NOMO-1 (cell line): ENCODE measurements around the gene POLR1D.
A peak's percentile ranks its signal among the peaks of the same experiment; 100 is the strongest.
"Not testable (repeated sequence)": the region's sequence is repeated elsewhere in the genome, so short reads cannot be mapped to it uniquely, and the experiment has no call there.

Source experiments
- DNase-seq, 2 experiments: peaks; one replicate each; lab custom pipeline; 2025; ENCODE audit not compliant: unreplicated experiment in 2 of 2; lab: John Stamatoyannopoulos, UW

The POLR1D gene

DNA sequence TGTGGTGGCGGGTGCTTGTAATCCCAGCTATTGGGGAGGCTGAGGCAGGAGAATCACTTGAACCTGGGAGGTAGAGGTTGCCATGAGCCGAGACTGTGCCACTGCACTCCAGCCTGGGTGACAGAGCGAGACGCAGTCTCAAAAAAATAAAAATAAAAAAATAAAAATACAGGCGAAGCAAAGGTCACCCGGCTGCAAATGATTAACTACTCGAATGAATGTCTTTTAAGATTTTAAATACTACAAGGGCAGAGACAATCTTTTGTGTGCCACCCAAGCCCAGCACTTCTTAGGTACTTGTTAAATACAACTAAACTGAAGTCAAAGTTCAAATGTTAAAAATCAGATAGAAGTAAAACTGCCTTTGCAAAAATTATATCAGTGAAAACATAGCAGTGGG is 8.1 kb upstream of the POLR1D start:
- DNase-seq: no peak

DNA sequence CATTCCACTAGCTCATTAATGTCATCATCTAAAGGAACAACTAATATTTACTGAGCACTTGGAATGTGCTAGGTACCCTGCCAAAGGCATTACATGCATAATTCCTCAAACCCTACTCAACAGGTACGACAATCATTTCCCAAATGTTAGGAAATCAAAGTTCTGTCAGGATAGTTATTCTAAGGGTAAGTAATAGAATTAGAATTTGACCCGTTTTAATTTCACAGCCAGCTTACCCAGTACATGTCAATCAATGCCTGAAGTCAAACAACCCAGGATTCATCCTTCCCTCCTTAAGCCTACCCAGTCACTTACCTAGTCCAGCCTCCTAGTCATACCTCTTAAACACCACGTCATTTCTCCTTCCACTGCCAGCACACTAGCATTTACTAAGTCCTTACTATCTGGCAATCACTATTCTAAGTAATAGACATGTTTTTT is 3.8 kb upstream of the POLR1D start:
- DNase-seq: no peak

DNA sequence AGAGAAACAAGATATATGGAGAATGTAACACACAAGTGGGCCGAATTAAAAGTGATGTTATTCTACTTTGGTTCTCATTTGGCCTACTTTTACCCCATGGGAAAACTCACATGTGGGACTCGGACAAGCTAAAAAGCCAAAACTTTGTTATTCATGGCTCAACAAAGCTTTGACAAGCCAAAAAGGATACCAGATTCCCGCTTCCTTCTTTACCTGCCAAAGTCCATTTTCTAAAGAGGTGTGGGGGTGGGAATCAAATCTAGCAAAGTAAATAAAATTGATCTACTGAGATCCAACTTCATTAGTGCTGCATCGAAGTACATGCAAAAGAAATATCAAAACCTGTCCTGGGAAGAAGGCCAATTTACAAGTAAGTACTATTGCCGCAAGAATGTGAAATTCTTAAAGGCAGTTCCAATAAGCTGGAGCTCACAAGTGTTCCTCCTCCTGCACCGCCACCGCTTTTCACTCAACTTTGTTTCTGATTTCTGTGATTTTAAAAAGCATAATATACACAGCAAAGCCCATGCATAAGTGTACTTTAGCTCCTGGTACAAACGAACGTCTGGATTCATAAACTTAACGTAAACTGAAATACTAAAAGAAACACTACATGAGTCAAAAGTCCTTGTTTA is 2.5 kb upstream of the POLR1D start:
- DNase-seq: peak in 1 of 2 experiments; percentile 36

DNA sequence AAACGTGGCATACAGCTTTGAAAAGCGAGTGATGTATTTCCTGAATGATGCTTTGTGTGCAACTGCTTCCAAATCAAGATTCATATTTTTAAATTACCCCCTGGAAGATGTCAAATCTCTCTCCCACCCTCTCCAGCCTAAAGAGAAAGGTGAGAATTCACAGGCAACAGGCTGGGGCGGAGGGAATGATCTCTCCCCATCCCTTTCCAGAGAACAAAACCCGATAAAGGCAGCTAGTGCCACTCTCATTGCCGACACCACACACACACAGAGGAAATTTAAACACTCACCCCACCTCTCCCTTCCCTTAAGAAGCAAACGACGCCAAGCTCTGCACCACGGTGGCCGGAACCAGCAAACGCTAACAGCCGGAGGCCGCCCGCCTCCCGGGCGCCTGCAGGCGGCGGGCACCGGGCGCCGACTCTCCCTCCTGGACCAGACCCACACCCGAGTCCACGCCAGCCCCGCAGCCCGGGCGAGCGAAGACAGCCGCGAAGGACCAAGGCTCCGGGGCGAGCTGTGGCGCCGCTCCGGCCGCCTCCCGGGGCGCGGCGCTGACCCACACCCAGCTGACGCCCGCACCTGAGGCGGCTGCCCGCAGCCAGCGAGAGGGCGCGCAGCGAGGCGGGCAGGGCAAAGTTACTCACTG is 1.8 kb upstream of the POLR1D start:
- DNase-seq: peak; percentile 57 to 77

DNA sequence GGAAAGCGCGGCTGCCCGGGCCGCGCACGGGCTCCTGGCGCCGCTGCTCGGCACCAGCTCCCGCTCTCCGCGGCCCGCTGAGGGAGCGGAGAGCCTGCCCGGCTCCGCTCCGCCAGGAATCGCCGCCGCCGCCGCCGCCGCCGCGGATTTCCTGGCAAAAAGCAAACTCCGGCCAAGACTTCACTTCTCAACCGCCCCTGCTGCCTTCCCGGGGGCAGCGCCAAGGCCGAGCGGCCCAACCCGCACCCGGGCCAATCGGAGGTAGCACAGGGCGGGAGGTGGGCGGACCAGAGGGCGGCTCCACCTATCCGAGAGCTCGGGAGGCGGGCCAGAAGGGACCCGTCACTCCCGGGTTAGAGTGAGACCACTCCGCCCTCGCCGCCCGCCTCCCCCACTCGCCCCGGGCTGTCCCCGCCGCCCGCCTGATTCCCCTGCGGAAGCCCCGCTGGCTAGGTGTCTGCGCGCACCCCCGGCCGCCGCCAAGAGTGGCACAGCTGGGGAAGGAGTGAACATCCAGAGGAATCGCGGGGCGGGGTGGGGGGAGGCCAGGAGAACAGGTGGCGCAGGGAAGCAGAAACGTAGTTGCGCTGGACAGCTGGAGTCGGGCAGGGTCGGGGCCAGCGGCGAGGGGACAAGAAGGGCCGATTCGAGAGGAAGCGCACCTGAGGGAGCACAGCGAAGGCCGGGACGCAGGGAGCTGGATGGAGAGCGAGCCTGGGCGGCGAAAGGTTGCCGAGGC is 1.1 kb upstream of the POLR1D start, which contains the start of gene LNX2:
Gene LNX2, minus strand, starts transcription at position 153 of the 739 bp plus-strand sequence. CDS start 38,826 bp downstream, outside the sequence.
- DNase-seq: peak; percentile 99

DNA sequence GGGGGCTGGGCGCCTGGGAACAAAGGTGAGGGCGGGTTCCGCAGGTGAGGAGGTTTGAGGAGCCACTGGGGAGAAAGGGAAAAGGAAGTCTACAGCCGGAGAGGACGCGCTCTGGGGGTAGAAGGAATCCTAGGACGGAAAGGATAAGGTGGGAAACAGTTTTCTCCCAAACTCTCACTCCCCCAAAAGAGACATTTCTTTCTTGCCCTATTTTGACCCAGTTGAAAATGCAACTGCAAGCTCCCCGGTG is 651 bp upstream of the POLR1D start:
- DNase-seq: no peak

DNA sequence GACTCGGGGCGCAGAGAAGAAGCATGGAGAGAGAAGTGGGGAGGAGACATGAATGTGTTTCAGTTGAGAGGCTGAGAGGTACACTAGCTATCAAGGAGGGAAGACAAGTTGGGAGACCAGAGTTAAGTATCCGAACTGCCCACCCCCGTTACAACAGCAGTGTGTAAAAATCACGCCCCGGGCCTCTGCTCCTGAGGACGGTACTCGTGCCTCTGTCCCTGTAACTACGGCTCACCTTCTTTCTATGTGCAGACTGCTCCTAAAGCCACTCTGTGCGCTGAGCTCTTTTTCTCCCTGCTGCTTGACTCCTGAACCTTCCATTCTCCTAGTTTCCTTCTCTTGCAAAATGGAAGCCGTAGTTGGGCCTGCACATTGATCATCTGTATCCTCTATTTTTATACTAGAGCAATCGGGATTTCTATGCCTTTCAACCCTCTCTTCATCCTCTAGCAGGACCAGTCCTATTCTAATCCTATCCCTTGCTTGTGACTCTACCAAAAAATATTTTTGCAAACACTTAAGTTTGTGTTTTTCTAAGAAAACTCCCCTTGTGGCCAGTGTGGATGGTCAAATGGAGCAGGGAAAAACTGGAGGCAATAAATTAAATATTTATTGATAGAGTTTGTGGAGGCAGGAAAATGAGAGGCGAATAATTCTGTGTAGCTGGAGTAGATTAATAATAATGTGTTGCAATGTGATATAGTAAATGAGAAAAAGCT is 569 bp downstream of the POLR1D start:
- DNase-seq: peak in 1 of 2 experiments; percentile 58

DNA sequence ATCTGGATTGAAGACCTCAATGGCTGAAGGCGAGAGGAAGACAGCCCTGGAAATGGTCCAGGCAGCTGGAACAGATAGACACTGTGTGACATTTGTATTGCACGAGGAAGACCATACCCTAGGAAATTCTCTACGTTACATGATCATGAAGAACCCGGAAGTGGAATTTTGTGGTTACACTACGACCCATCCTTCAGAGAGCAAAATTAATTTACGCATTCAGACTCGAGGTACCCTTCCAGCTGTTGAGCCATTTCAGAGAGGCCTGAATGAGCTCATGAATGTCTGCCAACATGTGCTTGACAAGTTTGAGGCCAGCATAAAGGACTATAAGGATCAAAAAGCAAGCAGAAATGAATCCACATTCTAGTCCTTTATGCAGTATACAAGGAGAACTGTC is 1.2 kb downstream of the POLR1D start:
- DNase-seq: no peak

DNA sequence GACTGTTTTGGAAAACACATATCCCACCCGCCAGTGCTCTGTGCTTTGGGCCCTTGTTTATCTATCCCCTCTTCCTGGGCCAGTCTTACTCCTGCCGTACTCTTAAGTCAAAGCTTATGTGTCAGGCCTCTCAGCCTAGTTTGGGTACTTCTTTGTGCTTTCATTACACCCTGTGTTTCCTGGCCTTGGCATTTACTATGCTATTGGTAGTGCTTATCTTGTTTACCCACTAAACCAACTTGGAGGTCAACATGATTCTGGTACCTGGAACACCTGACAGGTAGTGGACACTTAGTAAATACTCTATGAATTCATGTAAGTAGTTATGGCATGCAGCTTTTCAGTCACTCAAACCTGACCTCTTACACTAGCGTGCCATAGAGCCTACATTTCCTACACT is 2.4 kb downstream of the POLR1D start:
- DNase-seq: no peak

DNA sequence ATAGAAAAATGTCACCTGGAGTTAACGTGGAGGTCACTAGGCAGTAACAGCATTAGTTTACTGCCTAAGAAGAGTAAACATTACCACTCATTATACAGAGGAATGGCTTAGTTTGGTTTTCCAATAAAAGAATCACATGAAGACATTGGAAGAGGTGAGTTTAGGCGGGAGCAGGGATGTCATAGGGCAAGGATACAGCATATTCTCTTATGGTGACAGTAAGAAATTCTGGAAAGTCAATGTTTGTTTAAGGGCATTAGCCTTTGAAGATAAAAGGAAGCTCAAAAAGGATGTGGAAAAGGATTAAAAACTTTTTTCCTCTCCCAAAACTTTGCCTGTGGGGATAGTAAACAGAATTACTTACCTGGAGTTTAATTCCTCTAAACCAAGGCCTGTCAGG is 4.1 kb downstream of the POLR1D start:
- no peak for DNase-seq

DNA sequence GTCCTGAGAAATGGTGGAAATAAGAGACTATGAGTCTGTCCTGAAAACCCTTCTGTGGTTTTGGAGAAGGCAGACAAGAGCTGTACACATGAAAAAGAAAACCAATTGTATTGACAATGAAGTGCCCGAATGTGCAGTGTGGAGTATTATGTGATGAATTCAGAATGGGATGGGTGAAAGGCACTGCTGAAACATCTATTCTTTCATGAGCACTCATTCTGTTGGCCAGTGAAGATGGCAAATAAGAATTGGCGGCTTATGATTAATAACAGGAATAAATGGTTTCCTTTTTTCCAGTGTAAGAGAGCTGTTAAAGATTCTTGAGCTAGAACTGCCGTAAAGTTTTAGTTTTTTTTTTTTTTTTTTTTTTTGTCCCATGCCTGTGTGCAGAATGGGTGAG is 5.7 kb downstream of the POLR1D start:
- no peak for DNase-seq

DNA sequence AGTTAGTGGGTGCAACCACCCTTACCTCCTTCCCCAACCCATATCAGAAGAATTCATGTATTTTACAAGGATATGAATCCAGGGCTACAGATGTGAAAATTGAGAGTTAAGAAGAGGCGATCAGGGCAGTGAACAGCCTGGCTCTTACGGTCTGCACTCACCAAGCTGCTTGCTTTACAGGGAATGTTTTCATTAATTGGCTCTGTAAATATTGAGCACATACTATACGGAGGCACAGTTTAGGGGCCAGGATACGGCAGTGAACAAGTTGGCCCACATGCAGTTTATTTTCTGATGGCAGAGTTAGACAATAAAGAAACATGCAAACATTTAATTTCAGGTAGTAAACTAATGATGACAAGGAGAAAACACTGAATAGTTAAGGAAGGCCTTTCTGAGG is 6.4 kb downstream of the POLR1D start:
- no peak for DNase-seq

DNA sequence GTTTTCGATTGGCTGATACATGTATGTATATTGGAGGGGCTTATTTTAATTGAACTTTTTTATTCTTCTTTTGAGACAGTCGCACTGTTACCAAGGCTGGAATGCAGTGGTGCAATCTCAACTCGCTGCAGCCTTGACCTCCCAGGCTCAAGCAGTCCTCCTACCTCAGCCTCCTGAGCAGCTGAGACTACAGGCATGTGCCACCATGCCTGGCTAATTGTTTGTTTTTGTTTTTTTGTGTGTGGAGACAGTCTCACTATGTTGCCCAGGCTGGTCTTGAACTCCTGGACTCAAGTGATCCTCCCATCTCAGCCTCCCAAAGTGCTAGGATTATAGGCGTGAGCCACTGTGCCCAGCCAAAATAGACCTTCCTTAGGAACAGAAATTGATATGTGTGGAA is 7.1 kb downstream of the POLR1D start:
- not testable (repeated sequence) for DNase-seq

DNA sequence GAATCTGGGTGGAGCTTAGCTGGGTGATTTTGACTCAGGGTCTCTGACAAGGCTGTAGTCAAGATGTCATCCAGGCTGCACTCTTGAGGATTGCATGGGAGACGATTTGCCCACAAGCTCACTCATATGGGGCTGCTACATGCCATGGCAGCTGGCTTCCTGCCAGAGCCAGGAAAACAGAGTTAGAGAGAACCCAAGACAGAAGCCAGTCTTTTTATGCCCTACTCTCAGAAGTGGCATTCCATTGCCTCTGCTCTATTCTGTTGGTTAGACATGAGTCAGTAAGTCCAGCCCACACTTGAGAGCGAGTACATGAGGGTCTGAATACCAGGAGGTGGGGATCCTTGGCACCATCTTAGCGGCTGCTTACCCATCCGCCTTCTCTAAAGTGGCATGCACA is 9.5 kb downstream of the POLR1D start:
- no peak for DNase-seq

DNA sequence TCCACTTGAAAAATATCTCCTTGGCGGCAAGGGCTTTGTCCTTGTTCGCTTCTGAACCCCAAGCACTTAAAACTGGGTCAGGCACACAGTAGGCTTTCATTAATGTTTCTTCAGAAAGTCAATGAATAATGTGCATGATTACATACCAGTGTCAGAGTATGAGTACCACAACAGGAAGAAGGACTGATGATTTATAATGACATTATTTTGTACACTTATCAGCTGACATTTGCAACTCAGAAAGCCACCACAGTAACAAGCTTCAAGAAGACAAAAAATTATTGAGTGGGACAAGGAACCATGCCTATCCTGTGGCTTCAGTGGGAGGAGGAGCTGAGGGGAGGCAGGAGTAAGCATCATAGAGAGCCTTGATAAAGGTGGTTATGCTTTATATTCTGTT is 10.0 kb downstream of the POLR1D start:
- DNase-seq: no peak

DNA sequence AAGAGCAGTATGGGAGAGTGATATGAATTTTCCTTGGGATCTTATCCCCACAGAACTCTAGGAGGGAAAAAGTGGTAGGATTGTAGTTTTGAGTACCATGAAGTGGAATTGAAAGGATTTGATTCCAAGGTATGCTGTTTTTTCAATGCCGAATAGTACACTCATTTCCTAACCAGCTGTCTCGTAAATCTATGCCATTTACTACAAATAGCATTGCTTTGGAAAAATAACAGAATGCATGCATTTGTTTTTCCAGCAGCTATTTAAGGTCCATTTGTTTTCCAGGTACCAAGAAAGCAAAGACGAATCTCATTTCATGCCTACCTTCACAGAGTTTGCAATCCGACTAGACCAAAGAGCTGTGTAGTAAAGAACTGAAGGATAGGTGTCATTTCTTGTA is 10.5 kb downstream of the POLR1D start:
- DNase-seq: no peak

DNA sequence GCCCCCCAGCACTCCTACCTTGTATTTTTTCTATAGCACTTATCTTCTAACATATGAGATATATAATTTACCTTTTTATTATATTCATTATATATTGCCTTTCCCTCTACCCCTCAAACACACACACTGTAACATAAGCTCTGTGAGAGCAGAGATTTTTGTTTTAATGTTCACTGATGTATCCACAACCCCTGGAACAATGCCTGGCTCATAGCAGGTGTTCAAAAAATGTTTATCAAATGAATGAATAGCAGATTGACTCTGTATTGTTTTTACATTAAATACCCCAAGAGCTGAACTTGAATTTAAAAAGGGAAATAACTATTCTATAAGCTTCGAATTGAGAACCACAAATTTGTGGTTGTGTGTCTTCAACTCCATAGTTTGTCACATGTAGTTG is 11.0 kb downstream of the POLR1D start:
- DNase-seq: no peak

DNA sequence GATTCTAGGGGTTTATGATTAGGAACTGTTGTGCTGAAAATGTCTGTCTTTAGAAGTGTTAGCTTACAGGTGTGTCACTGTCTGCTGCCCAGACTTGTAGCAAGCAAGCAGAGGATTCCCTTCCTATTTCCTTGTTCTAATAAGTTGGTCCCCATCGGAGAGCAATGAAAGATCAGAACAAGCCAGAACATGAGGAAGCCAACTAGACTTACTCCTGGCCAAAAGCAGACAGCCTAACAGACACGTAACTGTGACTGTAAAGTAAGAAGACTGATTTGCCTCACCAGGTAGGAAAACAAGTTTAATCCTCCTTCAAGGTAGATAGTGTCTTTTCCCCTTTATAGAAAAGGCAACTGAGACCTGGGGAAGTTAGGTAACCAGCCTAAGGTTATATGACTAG is 12.5 kb downstream of the POLR1D start:
- no peak for DNase-seq

DNA sequence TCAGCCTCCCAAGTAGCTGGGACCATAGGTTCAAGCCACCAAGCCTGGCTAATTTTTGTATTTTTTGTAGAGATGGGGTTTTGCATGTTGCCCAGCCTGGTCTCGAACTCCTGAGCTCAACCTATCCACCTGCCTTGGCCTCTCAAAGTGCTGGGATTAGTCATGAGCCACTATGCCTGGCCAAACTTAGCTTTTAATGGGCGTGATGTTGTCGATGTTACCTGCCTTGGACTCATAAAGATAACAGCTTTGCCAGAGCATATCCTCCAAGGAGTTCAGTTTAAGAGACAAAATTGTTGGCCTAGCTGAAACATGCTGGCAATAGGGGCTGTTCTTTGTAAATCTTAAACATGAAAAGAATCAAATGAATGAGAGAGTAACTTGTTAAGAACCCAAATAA is 13.1 kb downstream of the POLR1D start:
- no peak for DNase-seq

DNA sequence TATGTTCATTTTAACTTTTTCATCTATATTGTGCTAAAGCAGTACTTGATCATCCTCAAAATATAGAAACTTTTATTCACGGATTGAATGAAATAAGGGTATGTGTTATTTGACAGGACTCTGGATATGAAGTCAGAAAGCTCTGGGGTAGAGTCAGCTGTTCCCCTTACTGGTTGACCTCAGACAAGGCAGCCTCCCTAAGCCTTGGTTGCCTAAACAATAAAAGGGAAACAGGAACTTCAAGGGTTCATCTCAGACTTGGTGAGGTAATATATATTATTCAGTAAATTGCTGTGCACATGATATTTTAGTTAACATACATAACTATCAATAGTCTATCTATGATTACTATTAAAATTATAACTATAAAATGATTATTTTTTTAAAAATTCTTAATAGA is 13.6 kb downstream of the POLR1D start:
- peak; percentile 65 to 91 for DNase-seq

DNA sequence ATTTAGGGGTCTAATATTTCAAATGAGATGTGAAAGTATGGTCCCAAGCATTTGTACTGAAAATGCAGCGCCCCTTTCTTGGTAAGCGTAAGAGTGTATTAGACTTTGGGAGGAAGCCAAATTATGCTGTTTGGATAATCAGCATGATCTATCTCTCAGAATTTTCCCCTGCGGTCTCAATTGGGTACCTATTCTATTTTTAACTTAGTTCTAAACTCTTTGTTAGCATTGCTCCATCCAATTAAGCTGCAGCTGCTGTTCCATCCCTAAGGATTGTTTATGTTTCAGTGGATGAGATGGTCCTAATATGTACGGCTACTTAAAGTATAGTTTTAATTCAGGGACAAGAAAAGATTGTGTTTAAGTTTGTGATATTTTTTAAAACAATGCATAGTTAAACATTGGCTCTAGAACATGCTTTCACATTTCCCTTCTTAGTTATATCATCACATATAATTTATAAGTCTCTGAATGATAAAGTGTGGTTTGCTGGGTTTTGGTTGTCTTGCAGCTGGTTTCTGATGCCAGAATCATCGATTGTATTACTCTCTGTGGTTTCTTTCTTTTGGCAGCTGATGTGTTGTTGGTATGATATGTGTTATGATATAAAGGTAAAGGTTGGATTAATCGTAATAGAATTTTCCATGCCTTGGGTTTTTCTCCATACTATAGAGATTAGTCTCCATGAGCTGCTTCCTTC is 15.0 kb downstream of the POLR1D start:
- no peak for DNase-seq
